Stomach (tissue), 9 donors: ENCODE measurements around the gene FLYWCH2. TPM values are rescaled to one million over a fixed set of nuclear protein-coding genes. Genes with fewer than 3 reads are reported as not detected.
A peak's percentile ranks its signal among the peaks of the same experiment; 100 is the strongest.

Experiments used
- DNase-seq, 2 donors: peaks; one replicate each; pipeline versions ENCODE4 v3.0.0 to v3.0.0-alpha.2; 2013 to 2019
- H3K27ac ChIP-seq, 5 donors: fragments of 200-600 bp in 4 of 5; sonication (generic) in 4 of 5; one replicate each; pipeline ENCODE4 v1.5.1; 2013 to 2019; ENCODE audit warnings: mild to moderate bottlenecking in 1 of 5, moderate library complexity in 1 of 5
- H3K27me3 ChIP-seq, 3 donors: fragments of 200-600 bp; sonication (generic); one replicate each; pipeline ENCODE4 v1.5.1; 2017 to 2019; ENCODE audit warnings: mixed run types in 1 of 3
- H3K36me3 ChIP-seq, 4 donors: fragments of 200-600 bp; sonication (generic); 1 replicate in 3 of 4; 2 replicates in 1 of 4; pipeline ENCODE4 v1.5.1; 2016 to 2019
- H3K4me1 ChIP-seq, 4 donors: fragments of 200-600 bp; sonication (generic); one replicate each; pipeline ENCODE4 v1.5.1; 2016 to 2019
- H3K4me3 ChIP-seq, 4 donors: fragments of 200-600 bp; sonication (generic) in 3 of 4; one replicate each; pipeline ENCODE4 v1.5.1; 2016 to 2019; ENCODE audit warnings: mild to moderate bottlenecking in 1 of 4
- H3K9me3 ChIP-seq, 4 donors: fragments of 200-600 bp; sonication (generic); one replicate each; pipeline ENCODE4 v1.5.1; 2016 to 2019
- EP300 ChIP-seq: sonication (generic); formaldehyde crosslinking; IDR thresholded peaks from one replicate; pipeline ENCODE4 v1.6.1; 2017; ENCODE audit warnings: antibody characterized with exemption
- POLR2A ChIP-seq, 4 donors: fragments of 450-650 bp; IDR thresholded peaks; one replicate each; pipeline ENCODE4 v1.6.1; 2016; ENCODE audit warnings: antibody characterized with exemption in 4 of 4, control low read depth in 2 of 4, mild to moderate bottlenecking in 1 of 4, moderate library complexity in 1 of 4
- POLR2AphosphoS5 ChIP-seq, 3 donors: sonication (generic); formaldehyde crosslinking; IDR thresholded peaks; one replicate each; pipeline ENCODE4 v1.6.1; 2016; ENCODE audit warnings: antibody characterized with exemption in 3 of 3
- WGBS, 5 donors: extraction: QIAGEN DNeasy Blood & Tissue Kit in 3 of 5; methylation state at CpG; one replicate each; pipeline versions ENCODE4 v1.1.5 to v1.1.7; 2013 to 2018; 5-methylcytosine and 5-hydroxymethylcytosine counted together
- intact Hi-C: fragments of 100-400 bp; cut with DNase I; formaldehyde crosslinking; loops from one replicate; pipeline ENCODE4 v1.15.1; 2023; ENCODE audit warnings: low total_unique reads
- polyA plus RNA-seq, 3 donors: library from polyadenylated mRNA; stranded (reverse); fragments of 200-250 nt; gene quantifications; one replicate each; pipeline ENCODE4 v1.2.3, GENCODE V29; 2013
- total RNA-seq, 5 donors: library from RNA; depleted of rRNA; stranded (reverse); fragments of >200 nt; gene quantifications; one replicate each; pipeline versions ENCODE4 v1.1.0 to v1.2.3, GENCODE V29; 2014 to 2016
- TF ChIP-seq, protein P1 (sequence below), 7 experiments: fragments of 450-650 bp in 4 of 7; fragments of 200-600 bp in 3 of 7; sonication (generic) in 3 of 7; IDR thresholded peaks; one replicate each; pipeline ENCODE4 v1.5.1; 2016 to 2019; ENCODE audit warnings: antibody characterized with exemption in 7 of 7, control low read depth in 2 of 7, mild to moderate bottlenecking in 1 of 7
- donor health status: healthy with polysubstance abuse.
- donor health status: Bipolar disorder and iron deficiency.
- donor health status: healthy.

Gene FLYWCH2
- total and polyA plus RNA-seq, 8 donors, result 19.6 to 76.4 (median 41.2) TPM

DNA sequence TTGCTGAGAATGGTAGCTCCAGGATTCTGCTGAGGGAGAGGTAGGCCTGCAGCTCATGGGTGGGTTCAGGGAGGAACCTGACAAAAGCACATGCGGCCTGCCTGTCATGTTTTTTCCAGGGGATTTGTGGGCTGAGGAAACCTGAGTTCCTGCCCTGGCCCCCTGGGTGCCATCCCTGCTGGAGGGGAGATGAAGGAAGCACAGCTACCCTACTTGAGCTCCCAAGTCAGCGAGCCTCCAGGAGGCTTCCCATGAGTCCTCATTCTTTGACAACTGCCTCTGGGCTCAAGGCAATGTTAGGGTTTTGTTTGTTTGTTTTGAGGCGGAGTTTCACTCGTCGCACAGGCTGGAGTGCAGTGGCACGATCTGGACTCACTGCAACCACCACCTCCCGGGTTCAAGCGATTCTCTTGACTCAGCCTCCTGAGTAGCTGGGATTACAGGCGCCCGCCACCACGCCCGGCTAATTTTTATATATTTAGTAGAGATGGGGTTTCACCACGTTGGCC, 16.6 kb downstream of the FLYWCH2 start:
- H3K4me1 ChIP-seq, result peaks cover 8 to 12% (median 11%) of the 10 kb centered on the region in 4 donors
- 84 to 90% (median 86%) methylated on average over 13 of the region's 13 CpGs for WGBS, 5 donors
- DNase-seq, result no peak
- H3K36me3 ChIP-seq, result peaks cover 7 to 62% (median 44%) of the 10 kb centered on the region in 4 donors
- no peak overlapping the region for H3K27ac ChIP-seq
- no peak overlapping the region for H3K4me3 ChIP-seq
- no peaks in the 10 kb centered on the region for H3K9me3 ChIP-seq
- TF ChIP-seq, protein P1, sequence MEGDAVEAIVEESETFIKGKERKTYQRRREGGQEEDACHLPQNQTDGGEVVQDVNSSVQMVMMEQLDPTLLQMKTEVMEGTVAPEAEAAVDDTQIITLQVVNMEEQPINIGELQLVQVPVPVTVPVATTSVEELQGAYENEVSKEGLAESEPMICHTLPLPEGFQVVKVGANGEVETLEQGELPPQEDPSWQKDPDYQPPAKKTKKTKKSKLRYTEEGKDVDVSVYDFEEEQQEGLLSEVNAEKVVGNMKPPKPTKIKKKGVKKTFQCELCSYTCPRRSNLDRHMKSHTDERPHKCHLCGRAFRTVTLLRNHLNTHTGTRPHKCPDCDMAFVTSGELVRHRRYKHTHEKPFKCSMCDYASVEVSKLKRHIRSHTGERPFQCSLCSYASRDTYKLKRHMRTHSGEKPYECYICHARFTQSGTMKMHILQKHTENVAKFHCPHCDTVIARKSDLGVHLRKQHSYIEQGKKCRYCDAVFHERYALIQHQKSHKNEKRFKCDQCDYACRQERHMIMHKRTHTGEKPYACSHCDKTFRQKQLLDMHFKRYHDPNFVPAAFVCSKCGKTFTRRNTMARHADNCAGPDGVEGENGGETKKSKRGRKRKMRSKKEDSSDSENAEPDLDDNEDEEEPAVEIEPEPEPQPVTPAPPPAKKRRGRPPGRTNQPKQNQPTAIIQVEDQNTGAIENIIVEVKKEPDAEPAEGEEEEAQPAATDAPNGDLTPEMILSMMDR (IDR thresholded peaks at IDR 0.05), result no peak
- TF ChIP-seq POLR2AphosphoS5 (IDR thresholded peaks at IDR 0.05) (no peak), POLR2A (IDR thresholded peaks at IDR 0.05) (no peak), EP300 (no peak)
- intact Hi-C loops, result no loop called here
- no peaks in the 10 kb centered on the region for H3K27me3 ChIP-seq

DNA sequence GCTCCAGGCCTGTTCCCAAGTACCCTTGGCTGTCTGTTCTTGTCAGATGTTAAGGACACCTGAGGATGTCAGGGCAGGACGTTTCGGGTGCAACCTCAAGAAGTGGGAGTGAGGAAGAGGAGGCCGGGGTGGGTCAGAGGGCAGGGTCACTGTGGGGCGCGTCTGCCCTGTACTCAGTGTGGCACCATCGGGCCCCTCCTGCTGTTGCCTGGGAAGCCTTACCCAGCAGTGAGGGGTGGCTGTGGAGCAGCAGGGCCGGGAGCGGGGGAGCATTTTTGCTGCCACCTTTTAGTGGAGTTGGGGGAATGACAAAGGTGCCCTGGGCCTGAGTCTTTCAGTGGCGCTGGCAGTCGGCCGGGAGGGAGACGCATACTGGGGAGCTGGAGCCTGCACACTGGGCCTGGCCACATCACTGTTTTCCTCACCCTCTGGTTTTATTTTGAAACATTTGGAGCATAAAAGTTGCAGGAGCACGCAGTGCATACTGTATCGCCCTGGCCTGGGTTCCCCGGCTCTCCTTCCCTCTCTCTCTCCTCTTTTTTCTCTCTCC, 17.6 kb downstream of the FLYWCH2 start:
- TF ChIP-seq POLR2AphosphoS5 (IDR thresholded peaks at IDR 0.05) (no peak), EP300 (no peak), POLR2A (IDR thresholded peaks at IDR 0.05) (no peak)
- TF ChIP-seq, protein P1 (IDR thresholded peaks at IDR 0.05), result no peak
- intact Hi-C loops, result no loop called here
- no peak for DNase-seq
- Histone ChIP-seq H3K36me3 (peaks cover 7 to 52% (median 44%) of the 10 kb centered on the region in 4 donors), H3K27ac (no peak overlapping the region), H3K9me3 (no peaks in the 10 kb centered on the region), H3K27me3 (no peaks in the 10 kb centered on the region), H3K4me3 (no peak overlapping the region), H3K4me1 (peaks cover 8 to 18% (median 13%) of the 10 kb centered on the region in 4 donors)
- 93 to 95% (median 94%) methylated on average over 14 to 15 of the region's 15 CpGs for WGBS, 5 donors

DNA sequence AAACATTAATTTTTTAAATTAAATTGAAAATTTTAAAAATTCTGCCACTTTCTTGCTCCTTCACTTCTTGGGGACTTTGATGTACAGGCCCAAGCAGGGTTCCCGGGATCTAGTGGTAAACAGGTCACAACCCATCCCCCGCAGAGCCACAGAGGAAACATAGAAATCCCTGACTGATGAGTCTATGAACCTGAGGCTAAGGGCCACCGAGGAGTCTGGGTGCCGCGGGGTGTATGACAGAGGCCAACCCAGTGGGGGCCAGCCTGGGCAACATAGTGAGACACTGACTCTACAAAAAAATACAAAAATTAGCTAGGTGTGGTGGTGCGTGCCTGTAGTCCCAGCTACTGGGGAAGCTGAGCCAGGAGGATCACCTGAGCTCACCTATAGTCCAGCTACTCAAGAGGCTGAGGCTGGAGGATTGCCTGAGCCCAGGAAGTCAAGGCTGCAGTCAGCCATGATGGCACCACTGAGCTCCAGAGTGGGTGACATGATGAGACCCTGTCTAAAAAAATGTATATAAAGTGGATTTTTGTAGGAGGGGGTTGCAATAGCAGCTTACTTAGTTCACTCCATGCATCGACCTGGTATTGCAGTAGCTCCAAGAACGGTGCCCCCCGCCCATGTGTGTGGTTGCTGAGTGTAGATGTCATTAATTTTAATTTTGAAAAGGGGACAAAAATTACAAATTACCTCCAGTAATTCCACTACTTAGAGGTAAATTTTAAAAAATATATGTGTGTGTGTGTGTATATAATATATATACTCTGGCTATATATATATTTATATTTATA, 19.5 kb downstream of the FLYWCH2 start:
- peaks cover 0 to 33% (median 26%) of the 10 kb centered on the region in 4 donors for H3K36me3 ChIP-seq
- 93 to 95% (median 94%) methylated on average over 9 of the region's 9 CpGs for WGBS, 5 donors
- H3K4me3 ChIP-seq, result no peak overlapping the region
- no peak for DNase-seq
- intact Hi-C loops, result no loop called here
- H3K27me3 ChIP-seq, result no peaks in the 10 kb centered on the region
- no peaks in the 10 kb centered on the region for H3K9me3 ChIP-seq
- H3K27ac ChIP-seq, result no peak overlapping the region
- peaks cover 14 to 32% (median 27%) of the 10 kb centered on the region in 4 donors for H3K4me1 ChIP-seq
- TF ChIP-seq POLR2AphosphoS5 (IDR thresholded peaks at IDR 0.05), result no peak
- TF ChIP-seq, protein P1 (IDR thresholded peaks at IDR 0.05), result no peak
- TF ChIP-seq EP300, result no peak
- TF ChIP-seq POLR2A (IDR thresholded peaks at IDR 0.05), result no peak

DNA sequence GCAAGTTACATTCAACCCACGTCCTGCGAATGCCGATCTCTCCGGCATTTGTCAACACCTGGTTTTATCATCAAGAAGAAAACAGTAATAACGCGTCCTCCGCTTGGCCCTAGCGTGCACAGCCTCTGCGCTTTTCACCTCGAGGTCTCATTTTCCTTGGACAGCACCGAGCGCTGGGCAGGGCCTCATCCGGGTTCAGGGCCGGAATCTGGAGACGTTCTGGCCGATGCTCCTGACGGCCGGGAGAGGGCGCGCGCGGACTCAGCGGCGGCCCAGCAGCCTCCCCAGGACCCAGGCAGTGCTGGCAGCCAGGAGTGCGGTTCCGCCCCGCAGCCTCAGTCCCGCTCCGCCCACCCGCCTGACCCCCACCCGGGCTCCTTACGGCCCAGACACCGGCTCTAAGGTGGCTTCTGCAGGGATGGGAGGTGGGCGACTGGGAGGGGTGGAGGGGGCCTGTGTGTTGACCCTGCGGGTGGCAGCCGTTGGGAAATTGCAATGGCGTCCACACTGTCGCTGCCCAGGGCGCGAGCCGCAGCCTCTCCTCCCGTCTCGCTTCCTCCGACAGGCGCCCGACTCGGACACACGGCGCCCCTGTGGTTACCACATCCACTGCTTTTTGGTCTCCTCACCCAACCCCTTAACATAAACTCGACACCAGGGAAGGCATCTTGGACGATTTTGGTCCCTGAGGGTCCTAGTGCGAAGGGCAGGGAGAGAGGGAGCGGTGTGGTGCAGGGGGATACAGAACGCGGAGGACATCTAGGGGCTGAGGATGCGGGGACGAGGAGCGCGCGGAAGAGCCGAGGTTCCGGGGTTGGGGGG, 21.3 kb downstream of the FLYWCH2 start:
- Histone ChIP-seq H3K9me3 (no peaks in the 10 kb centered on the region), H3K27ac (peak overlapping the region; percentile 94 to 98 (median 96)), H3K4me1 (peaks cover 14 to 33% (median 28%) of the 10 kb centered on the region in 4 donors), H3K27me3 (no peaks in the 10 kb centered on the region), H3K36me3 (peaks cover 0 to 16% (median 12%) of the 10 kb centered on the region in 4 donors), H3K4me3 (peak overlapping the region; percentile 65 to 85 (median 80))
- DNase-seq, result peak; percentile 88 to 96
- TF ChIP-seq, protein P1 (IDR thresholded peaks at IDR 0.05), result peak in 5 of 7 experiments; percentile 80 to 95 (median 91)
- TF ChIP-seq EP300 (no peak), POLR2AphosphoS5 (IDR thresholded peaks at IDR 0.05) (peak; percentile 58 to 77 (median 60))
- WGBS, 5 donors, result 1 to 2% (median 1%) methylated on average over 38 to 62 of the region's 62 CpGs
- intact Hi-C loops, result no loop called here
